Activated CD4-positive, CD25-positive, alpha-beta regulatory T cell treated with anti-CD3 and anti-CD28 coated beads, Interleukin-2, amount 50 U/mL, for 24 hours (primary cell): ENCODE results near the gene CPN2.

Experiments used
- ATAC-seq, 2 donors: fragments of 150-1000 bp; cut with Tn5 transposase; one replicate each; pipeline ENCODE4 v1.10.0; 2021; ENCODE audit warnings: mild to moderate bottlenecking in 1 of 2, moderate library complexity in 1 of 2

The CPN2 gene

GRCh38 chr3:194351080-194351672, at the start of gene CPN2:
Gene CPN2, minus strand, starts transcription at chr3:194351328. Its CDS starts 8,626 bp downstream, at chr3:194342702.
- no peak for ATAC-seq

GRCh38 chr3:194399874-194400411, 48.8 kb upstream of the CPN2 start:
- no peak for ATAC-seq

- no peak for ATAC-seq
Measured at GRCh38 chr3:194399166-194399565, 48.0 kb upstream of the CPN2 start, which contains the start of gene GP5. Gene GP5, minus strand, starts transcription at chr3:194399266. Its CDS starts 984 bp downstream, at chr3:194398282.

GRCh38 chr3:194397757-194398312, 46.7 kb upstream of the CPN2 start:
- ATAC-seq: peak; percentile 39 to 42

GRCh38 chr3:194396859-194397756, 46.0 kb upstream of the CPN2 start:
- peak; percentile 24 to 47 for ATAC-seq

GRCh38 chr3:194396539-194396858, 45.4 kb upstream of the CPN2 start:
- no peak for ATAC-seq

GRCh38 chr3:194395778-194396538, 44.8 kb upstream of the CPN2 start:
- peak; percentile 39 to 44 for ATAC-seq

- ATAC-seq: no peak
Measured at GRCh38 chr3:194395212-194395611, 44.1 kb upstream of the CPN2 start.

- no peak for ATAC-seq
Measured at GRCh38 chr3:194392576-194392975, 41.4 kb upstream of the CPN2 start.

- no peak for ATAC-seq
Measured at GRCh38 chr3:194390835-194391234, 39.7 kb upstream of the CPN2 start.

- ATAC-seq: no peak
Measured at GRCh38 chr3:194389269-194389668, 38.1 kb upstream of the CPN2 start.

GRCh38 chr3:194387926-194388418, 36.8 kb upstream of the CPN2 start:
- ATAC-seq: no peak

- no peak for ATAC-seq
Measured at GRCh38 chr3:194387276-194387675, 36.1 kb upstream of the CPN2 start.

- no peak for ATAC-seq
Measured at GRCh38 chr3:194386648-194387047, 35.5 kb upstream of the CPN2 start.

- ATAC-seq: no peak
Measured at GRCh38 chr3:194386066-194386465, 34.9 kb upstream of the CPN2 start.

GRCh38 chr3:194384569-194385001, 33.5 kb upstream of the CPN2 start:
- ATAC-seq: no peak

- ATAC-seq: no peak
Measured at GRCh38 chr3:194384156-194384555, 33.0 kb upstream of the CPN2 start.

GRCh38 chr3:194383276-194383940, 32.3 kb upstream of the CPN2 start:
- ATAC-seq: no peak

- ATAC-seq: no peak
Measured at GRCh38 chr3:194382892-194383223, 31.7 kb upstream of the CPN2 start.

- no peak for ATAC-seq
Measured at GRCh38 chr3:194382196-194382891, 31.2 kb upstream of the CPN2 start.

- ATAC-seq: no peak
Measured at GRCh38 chr3:194381460-194381875, 30.3 kb upstream of the CPN2 start.
